A673 (cell line): Measurements from ENCODE around the gene SHROOM2. TPM values are rescaled to one million over a fixed set of nuclear protein-coding genes. Genes with fewer than 3 reads are reported as not detected.

Source experiments
- BruUV-seq: library from RNA; stranded (reverse); fragments of 400-500 nt; replicated peaks from 2 replicates; lab custom pipeline; 2021; lab: Mats Ljungman, UMichigan
- CTCF ChIA-PET: fragments of 300-600 bp; sonication (Branson Sonifier 250); formaldehyde crosslinking; loops from one replicate; lab custom pipeline; 2022; ENCODE audit warnings: antibody characterized with exemption; lab: Charles Lee
- POLR2A ChIA-PET: fragments of 300-600 bp; sonication (Branson Sonifier 250); formaldehyde crosslinking; loops from one replicate; lab custom pipeline; 2022; ENCODE audit warnings: antibody characterized with exemption; ENCODE audit not compliant: low non-redundant PET; lab: Charles Lee
- DNase-seq: peaks from one replicate; pipeline ENCODE4 v3.0.0-alpha.2; 2015; ENCODE audit warnings: low spot score
- H3K27ac ChIP-seq: fragments of 200-600 bp; sonication (generic); 2 replicates; pipeline ENCODE4 v1.5.1; 2016; ENCODE audit warnings: mixed run types, low read depth, mild to moderate bottlenecking, mixed read lengths, antibody characterized with exemption, low read length; ENCODE audit not compliant: poor library complexity, severe bottlenecking
- H3K27me3 ChIP-seq: fragments of 200-600 bp; sonication (generic); replicated peaks from 2 replicates; pipeline ENCODE4 v1.6.1; 2017; ENCODE audit warnings: mixed run types, low read depth, mild to moderate bottlenecking, mixed read lengths, antibody characterized with exemption, low read length; ENCODE audit not compliant: insufficient read depth, poor library complexity
- H3K36me3 ChIP-seq: fragments of 200-600 bp; sonication (generic); 2 replicates; pipeline ENCODE4 v1.6.1; 2016; ENCODE audit warnings: mixed run types, mild to moderate bottlenecking, mixed read lengths, antibody characterized with exemption, low read length; ENCODE audit not compliant: insufficient read depth, poor library complexity, severe bottlenecking
- H3K4me1 ChIP-seq: fragments of 200-600 bp; sonication (generic); 2 replicates; pipeline ENCODE4 v1.6.1; 2017; ENCODE audit warnings: mixed run types, mild to moderate bottlenecking, mixed read lengths, antibody characterized with exemption, low read length; ENCODE audit not compliant: insufficient read depth, poor library complexity, severe bottlenecking
- H3K4me3 ChIP-seq: fragments of 200-600 bp; sonication (generic); 2 replicates; pipeline ENCODE4 v1.5.1; 2016; ENCODE audit warnings: low read depth, mixed run types, mild to moderate bottlenecking, mixed read lengths, low read length; ENCODE audit not compliant: poor library complexity, severe bottlenecking
- H3K9me3 ChIP-seq: fragments of 200-600 bp; sonication (generic); 2 replicates; pipeline ENCODE4 v1.6.1; 2016; ENCODE audit warnings: mixed run types, low read depth, mild to moderate bottlenecking, mixed read lengths, antibody characterized with exemption, low read length; ENCODE audit not compliant: poor library complexity, severe bottlenecking
- CTCF ChIP-seq: fragments of 300-800, 200-600 bp; sonication (generic); conservative IDR thresholded peaks from 2 replicates; pipeline ENCODE4 v1.5.1; 2017; ENCODE audit warnings: low read depth, mild to moderate bottlenecking, antibody characterized with exemption, low read length, moderate library complexity, mixed read lengths
- EZH2 ChIP-seq: fragments of 200-600 bp; sonication (generic); IDR thresholded peaks from 2 replicates; pipeline ENCODE4 v1.6.1; 2017; ENCODE audit warnings: borderline replicate concordance, low read depth, mild to moderate bottlenecking, mixed read lengths, antibody characterized with exemption, low read length; ENCODE audit not compliant: poor library complexity, severe bottlenecking
- intact Hi-C: fragments of 100-400 bp; cut with micrococcal nuclease; formaldehyde crosslinking; loops from one replicate; pipeline ENCODE4 v1.10.0; 2022; ENCODE audit not compliant: unreplicated experiment
- total RNA-seq: library from RNA; stranded (reverse); gene quantifications from 2 replicates; pipeline ENCODE4 v1.2.3, GENCODE V29; 2021

The SHROOM2 gene
- total RNA-seq, 1 experiment from 2014 or later: 3.7 TPM

GRCh38 chrX:9921407-9921806 is 135.2 kb downstream of the SHROOM2 start:
- Histone ChIP-seq H3K27me3 (no peaks in the 10 kb centered on the region), H3K4me3 (no peak overlapping the region), H3K36me3 (no peaks in the 10 kb centered on the region), H3K4me1 (no peaks in the 10 kb centered on the region), H3K9me3 (no peaks in the 10 kb centered on the region), H3K27ac (no peak overlapping the region)
- TF ChIP-seq CTCF: no peak
- TF ChIP-seq EZH2: no peak
- DNase-seq: no peak
- no TSS peak for BruUV-seq
- CTCF ChIA-PET: no interaction called here
- intact Hi-C loops: no loop called here
- POLR2A ChIA-PET: no interaction called here

DNA sequence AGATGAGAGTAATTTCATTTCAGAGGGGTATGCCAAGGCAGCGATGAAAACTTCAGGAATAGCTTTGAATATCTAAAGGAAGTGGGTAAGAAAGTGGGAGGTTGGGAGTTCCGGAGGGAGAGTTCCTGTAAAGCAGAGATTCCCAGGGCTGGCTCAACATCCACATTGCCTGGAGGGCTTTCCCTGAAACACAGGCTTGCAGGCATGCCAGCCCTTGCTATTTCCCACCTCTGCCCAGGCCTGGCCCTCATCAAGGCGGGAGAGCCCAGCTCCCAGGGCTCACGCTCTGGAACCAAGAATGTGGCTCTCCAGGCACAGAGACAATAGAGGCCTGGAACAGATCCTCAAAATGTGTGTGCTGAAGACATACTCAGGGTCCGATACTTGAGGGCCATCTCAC is 137.1 kb downstream of the SHROOM2 start:
- no peak overlapping the region for H3K4me3 ChIP-seq
- H3K27me3 ChIP-seq: no peaks in the 10 kb centered on the region
- peaks cover 6% of the 10 kb centered on the region for H3K4me1 ChIP-seq
- ChIA-PET POLR2A (no interaction called here), CTCF (no interaction called here)
- H3K27ac ChIP-seq: no peak overlapping the region
- no TSS peak for BruUV-seq
- no peaks in the 10 kb centered on the region for H3K9me3 ChIP-seq
- intact Hi-C loops: no loop called here
- no peaks in the 10 kb centered on the region for H3K36me3 ChIP-seq
- no peak for TF ChIP-seq EZH2
- TF ChIP-seq CTCF: no peak
- DNase-seq: no peak

GRCh38 chrX:9926002-9926401 is 139.8 kb downstream of the SHROOM2 start:
- H3K9me3 ChIP-seq: no peaks in the 10 kb centered on the region
- DNase-seq: no peak
- CTCF ChIA-PET: no interaction called here
- intact Hi-C loops: no loop called here
- no peak overlapping the region for H3K27ac ChIP-seq
- no peak overlapping the region for H3K4me3 ChIP-seq
- TF ChIP-seq CTCF (no peak), EZH2 (no peak)
- BruUV-seq: no TSS peak
- no peaks in the 10 kb centered on the region for H3K36me3 ChIP-seq
- peaks cover 6% of the 10 kb centered on the region for H3K4me1 ChIP-seq
- no peaks in the 10 kb centered on the region for H3K27me3 ChIP-seq
- POLR2A ChIA-PET: no interaction called here
